NOMO-1 treated with DMSO at 0.1 percent for 48 hours (cell line): ENCODE results near the gene MASP2.
"Not testable (repeated sequence)": the region's sequence is repeated elsewhere in the genome, so short reads cannot be mapped to it uniquely, and the experiment has no call there.

Source experiments
- DNase-seq: peaks from one replicate; lab custom pipeline; 2025; ENCODE audit not compliant: unreplicated experiment; lab: John Stamatoyannopoulos, UW

The MASP2 gene

GRCh38 chr1:11046625-11047365, at the start of gene MASP2:
MASP2 (minus strand) TSS chr1:11047239; CDS start chr1:11047207, 32 bp downstream.
- no peak for DNase-seq

GRCh38 chr1:11083784-11084183, 36.7 kb upstream of the MASP2 start:
- DNase-seq = not testable (repeated sequence)

- no peak for DNase-seq
Measured at GRCh38 chr1:11080931-11081330, 33.9 kb upstream of the MASP2 start.

- no peak for DNase-seq
Measured at GRCh38 chr1:11078631-11079030, 31.6 kb upstream of the MASP2 start.

- not testable (repeated sequence) for DNase-seq
Measured at GRCh38 chr1:11073398-11073797, 26.4 kb upstream of the MASP2 start.

- no peak for DNase-seq
Measured at GRCh38 chr1:11072216-11072917, 25.3 kb upstream of the MASP2 start.

GRCh38 chr1:11071463-11072215, 24.6 kb upstream of the MASP2 start:
- no peak for DNase-seq

- no peak for DNase-seq
Measured at GRCh38 chr1:11070876-11071275, 23.8 kb upstream of the MASP2 start.

- DNase-seq = no peak
Measured at GRCh38 chr1:11068600-11069473, 21.8 kb upstream of the MASP2 start.

- no peak for DNase-seq
Measured at GRCh38 chr1:11067716-11068599, 20.9 kb upstream of the MASP2 start.

GRCh38 chr1:11065796-11066195, 18.8 kb upstream of the MASP2 start:
- no peak for DNase-seq

GRCh38 chr1:11064942-11065341, 17.9 kb upstream of the MASP2 start:
- no peak for DNase-seq

- DNase-seq = not testable (repeated sequence)
Measured at GRCh38 chr1:11063937-11064537, 17.0 kb upstream of the MASP2 start.

- no peak for DNase-seq
Measured at GRCh38 chr1:11062965-11063401, 15.9 kb upstream of the MASP2 start.

- no peak for DNase-seq
Measured at GRCh38 chr1:11061652-11062365, 14.8 kb upstream of the MASP2 start.

GRCh38 chr1:11059968-11060830, 13.2 kb upstream of the MASP2 start, which contains the start of gene SRM:
SRM (minus strand) TSS chr1:11060018; CDS start chr1:11059943, 75 bp downstream.
- peak; percentile 85 for DNase-seq

- DNase-seq = no peak
Measured at GRCh38 chr1:11059155-11059967, 12.3 kb upstream of the MASP2 start.
